Spleen (tissue), 7 donors: ENCODE results near the gene SRD5A2.

Experiments used
- POLR2AphosphoS5 ChIP-seq, 3 donors: sonication (generic); formaldehyde crosslinking; IDR thresholded peaks; one replicate each; pipeline ENCODE4 v1.5.1; 2017; ENCODE audit warnings: antibody characterized with exemption in 3 of 3
- TF ChIP-seq, protein P1 (sequence below), 11 experiments: fragments of 200-600 bp in 7 of 11; fragments of 450-650 bp in 4 of 11; sonication (generic) in 4 of 11; IDR thresholded peaks in 8 of 11; conservative IDR thresholded peaks in 3 of 11; 1 replicate in 7 of 11; 2 replicates in 4 of 11; pipeline versions ENCODE4 v1.4.0 to v1.8.0; 2016 to 2021; ENCODE audit warnings: antibody characterized with exemption in 11 of 11, inconsistent platforms in 4 of 11, mild to moderate bottlenecking in 1 of 11
- donor health status: DM: no; HTN: no; CAD: no; lungs with moderate emphysema.
- donor health status: DM: no; HTN: no; CAD: no.
- donor health status: DM: no; HTN: no; CAD: no.

DNA sequence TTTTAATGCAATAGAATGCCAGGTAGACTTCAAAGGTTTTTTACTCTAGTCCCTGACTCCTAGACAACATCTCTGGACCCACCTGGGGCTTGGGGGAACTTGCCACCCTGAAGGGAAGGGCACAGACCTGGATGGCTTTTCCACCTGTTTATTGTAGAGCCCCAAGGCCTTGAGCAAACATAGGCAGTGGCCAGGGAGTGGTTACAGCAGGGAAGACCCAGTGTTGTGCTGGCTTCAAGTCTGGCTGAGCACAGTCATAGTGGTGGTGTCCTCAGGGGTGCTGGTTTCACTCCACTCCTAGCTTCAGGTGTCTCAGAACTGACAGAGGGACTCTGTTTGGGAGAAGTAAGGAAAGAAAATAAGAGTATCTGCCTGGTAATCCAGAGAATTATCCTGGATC is 5.5 kb upstream of the SRD5A2 start:
- TF ChIP-seq, protein P1, sequence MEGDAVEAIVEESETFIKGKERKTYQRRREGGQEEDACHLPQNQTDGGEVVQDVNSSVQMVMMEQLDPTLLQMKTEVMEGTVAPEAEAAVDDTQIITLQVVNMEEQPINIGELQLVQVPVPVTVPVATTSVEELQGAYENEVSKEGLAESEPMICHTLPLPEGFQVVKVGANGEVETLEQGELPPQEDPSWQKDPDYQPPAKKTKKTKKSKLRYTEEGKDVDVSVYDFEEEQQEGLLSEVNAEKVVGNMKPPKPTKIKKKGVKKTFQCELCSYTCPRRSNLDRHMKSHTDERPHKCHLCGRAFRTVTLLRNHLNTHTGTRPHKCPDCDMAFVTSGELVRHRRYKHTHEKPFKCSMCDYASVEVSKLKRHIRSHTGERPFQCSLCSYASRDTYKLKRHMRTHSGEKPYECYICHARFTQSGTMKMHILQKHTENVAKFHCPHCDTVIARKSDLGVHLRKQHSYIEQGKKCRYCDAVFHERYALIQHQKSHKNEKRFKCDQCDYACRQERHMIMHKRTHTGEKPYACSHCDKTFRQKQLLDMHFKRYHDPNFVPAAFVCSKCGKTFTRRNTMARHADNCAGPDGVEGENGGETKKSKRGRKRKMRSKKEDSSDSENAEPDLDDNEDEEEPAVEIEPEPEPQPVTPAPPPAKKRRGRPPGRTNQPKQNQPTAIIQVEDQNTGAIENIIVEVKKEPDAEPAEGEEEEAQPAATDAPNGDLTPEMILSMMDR (IDR thresholded peaks at IDR 0.05 in 8 of 11, conservative IDR thresholded peaks at IDR 0.05 in 3 of 11): no peak
- TF ChIP-seq POLR2AphosphoS5 (IDR thresholded peaks at IDR 0.05): no peak
